Transverse colon (tissue), 4 donors: ENCODE results near the gene CCDC137. TPM values are rescaled to one million over a fixed set of nuclear protein-coding genes. Genes with fewer than 3 reads are reported as not detected.

Source experiments
- DNase-seq: peaks from one replicate; pipeline ENCODE4 v3.0.0-alpha.2; 2019
- H3K27ac ChIP-seq, 4 donors: fragments of 200-600 bp; sonication (generic); 2 replicates each; pipeline ENCODE4 v1.5.1; 2016 to 2018; ENCODE audit warnings: inconsistent platforms in 4 of 4
- H3K27me3 ChIP-seq: fragments of 200-600 bp; sonication (generic); 2 replicates; pipeline ENCODE4 v1.5.1; 2017; ENCODE audit warnings: inconsistent platforms
- H3K36me3 ChIP-seq, 4 donors: fragments of 200-600 bp; sonication (generic); 2 replicates each; pipeline ENCODE4 v1.5.1; 2017 to 2019; ENCODE audit warnings: inconsistent platforms in 4 of 4
- H3K4me1 ChIP-seq, 4 donors: fragments of 200-600 bp; sonication (generic); 2 replicates each; pipeline ENCODE4 v1.5.1; 2017 to 2020; ENCODE audit warnings: inconsistent platforms in 4 of 4
- H3K4me3 ChIP-seq, 4 donors: fragments of 200-600 bp; sonication (generic); 1 replicate in 1 of 4; 2 replicates in 3 of 4; pipeline versions ENCODE4 v1.5.1 to v1.6.1; 2017 to 2019; ENCODE audit warnings: inconsistent platforms in 4 of 4
- H3K9me3 ChIP-seq, 2 donors: fragments of 200-600 bp; sonication (generic); 2 replicates each; pipeline ENCODE4 v1.5.1; 2017 to 2019; ENCODE audit warnings: inconsistent platforms in 2 of 2
- CTCF ChIP-seq, 5 experiments: fragments of 200-600 bp in 3 of 5; fragments of 450-650 bp in 2 of 5; sonication (generic) in 3 of 5; IDR thresholded peaks; 1 replicate in 2 of 5; 2 replicates in 3 of 5; pipeline ENCODE4 v1.5.1; 2016 to 2017; ENCODE audit warnings: antibody characterized with exemption in 5 of 5, inconsistent platforms in 3 of 5, mild to moderate bottlenecking in 2 of 5, moderate library complexity in 1 of 5
- EP300 ChIP-seq: sonication (generic); formaldehyde crosslinking; IDR thresholded peaks from one replicate; pipeline ENCODE4 v1.6.1; 2017; ENCODE audit warnings: antibody characterized with exemption, low read depth
- POLR2A ChIP-seq: fragments of 450-650 bp; IDR thresholded peaks from one replicate; pipeline ENCODE4 v1.6.1; 2016; ENCODE audit warnings: antibody characterized with exemption, mild to moderate bottlenecking, moderate library complexity
- POLR2AphosphoS5 ChIP-seq, 3 donors: sonication (generic); formaldehyde crosslinking; IDR thresholded peaks; one replicate each; pipeline ENCODE4 v1.6.1; 2016; ENCODE audit warnings: antibody characterized with exemption in 3 of 3
- WGBS, 2 donors: methylation state at CpG; one replicate each; pipeline ENCODE4 v1.1.5; 2018; ENCODE audit warnings: low coverage in 1 of 2; 5-methylcytosine and 5-hydroxymethylcytosine counted together
- in situ Hi-C, 4 donors: fragments of 200-750 bp; cut with MboI; loops; one replicate each; pipeline versions ENCODE4 v1.15.0 to v1.15.1; 2017; ENCODE audit warnings: low sequenced_read_pairs in 3 of 4, low pct_ligation_motif_present in 1 of 4, low pct_unique_long_range_greater_than_20kb in 1 of 4
- intact Hi-C: fragments of 100-400 bp; cut with DNase I; formaldehyde crosslinking; loops from one replicate; pipeline ENCODE4 v1.15.1; 2023; ENCODE audit warnings: low total_unique reads
- total RNA-seq, 4 donors: library from RNA; depleted of rRNA; stranded (reverse); fragments of >200 nt; gene quantifications; one replicate each; pipeline ENCODE4 v1.1.0, GENCODE V29; 2016

CCDC137 gene
- total RNA-seq, 4 donors from 2014 or later: 7.6 to 21.3 (median 13.5) TPM

DNA sequence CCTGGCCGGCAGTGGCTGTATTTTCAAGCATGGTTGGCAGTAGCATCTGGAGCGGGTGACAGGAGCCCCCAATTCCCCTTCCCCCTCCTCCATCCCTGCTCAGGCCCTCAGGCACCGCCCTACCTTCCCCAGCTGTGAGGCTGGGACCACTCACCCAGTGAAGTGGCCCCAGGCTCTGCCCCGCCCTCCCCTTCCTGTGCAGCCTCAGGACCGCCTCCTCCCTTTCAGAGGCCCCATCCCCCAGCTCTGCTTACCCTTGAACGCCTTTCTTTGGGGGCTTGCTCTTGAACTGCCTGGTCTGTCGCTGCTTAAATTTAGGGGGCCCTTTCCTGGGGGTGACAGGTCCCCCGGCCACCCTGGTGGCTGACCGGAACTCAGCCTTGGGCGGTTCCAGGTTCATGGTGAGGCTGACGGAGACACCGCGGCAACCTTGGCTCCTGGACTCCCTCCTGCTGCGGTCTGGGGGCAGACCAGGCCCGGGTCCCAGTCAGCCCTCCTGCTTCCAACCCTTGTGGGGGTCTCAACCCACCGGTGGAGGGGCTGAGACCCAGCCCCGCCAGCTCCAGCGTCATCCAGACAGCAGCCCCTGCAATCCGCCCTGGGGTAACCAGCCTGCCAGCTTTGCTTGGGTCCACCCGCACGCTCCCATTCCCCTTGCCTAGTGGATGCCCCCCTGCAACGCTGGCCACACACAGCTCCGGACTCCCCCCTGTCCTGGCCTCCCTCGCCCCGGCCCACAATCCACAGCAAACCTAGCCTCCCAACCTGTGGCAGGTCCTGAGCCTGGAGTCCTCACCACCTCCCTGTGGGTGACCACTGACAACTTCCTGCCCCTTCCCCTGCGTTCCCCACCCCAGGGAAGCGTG lies 13.4 kb upstream of the CCDC137 start:
- TF ChIP-seq EP300: no peak
- no peak for TF ChIP-seq CTCF (IDR thresholded peaks at IDR 0.05)
- TF ChIP-seq POLR2AphosphoS5 (IDR thresholded peaks at IDR 0.05): no peak
- no peak for TF ChIP-seq POLR2A
- in situ Hi-C loops (no loop called here), intact Hi-C loops (no loop called here)
- H3K4me3 ChIP-seq: peak overlapping the region in 1 of 4 donors; percentile 29
- H3K9me3 ChIP-seq: peaks cover 0 to 4% of the 10 kb centered on the region in 2 donors
- no peaks in the 10 kb centered on the region for H3K36me3 ChIP-seq
- WGBS, 2 donors: 36 to 50% methylated on average over 3 to 27 of the region's 27 CpGs
- H3K27me3 ChIP-seq: peaks cover 42% of the 10 kb centered on the region
- no peaks in the 10 kb centered on the region for H3K4me1 ChIP-seq
- H3K27ac ChIP-seq: no peak overlapping the region
- no peak for DNase-seq

- TF ChIP-seq CTCF (IDR thresholded peaks at IDR 0.05) (no peak), POLR2A (no peak), EP300 (no peak), POLR2AphosphoS5 (IDR thresholded peaks at IDR 0.05) (no peak)
- intact Hi-C loops (no loop called here), in situ Hi-C loops (no loop called here)
- Histone ChIP-seq H3K4me1 (peaks cover 0 to 9% (median 0%) of the 10 kb centered on the region in 4 donors), H3K4me3 (no peak overlapping the region), H3K27me3 (peaks cover 18% of the 10 kb centered on the region), H3K27ac (no peak overlapping the region), H3K9me3 (no peaks in the 10 kb centered on the region), H3K36me3 (no peaks in the 10 kb centered on the region)
- 81% methylated on average over 18 of the region's 18 CpGs; no CpG with 5 or more reads in 1 of the 2 donors for WGBS, 2 donors
- DNase-seq: no peak
Measured at GRCh38 chr17:81655378-81656117, 11.0 kb upstream of the CCDC137 start.

- Histone ChIP-seq H3K4me3 (no peak within 1 kb of the TSS), H3K36me3 (no peaks in the 10 kb centered on the region), H3K9me3 (no peaks in the 10 kb centered on the region), H3K4me1 (peaks cover 0 to 9% (median 0%) of the 10 kb centered on the region in 4 donors), H3K27ac (no peak within 1 kb of the TSS), H3K27me3 (peaks cover 15% of the 10 kb centered on the region)
- DNase-seq: no peak
- intact Hi-C loops: no loop called here
- WGBS, 2 donors: 85% methylated on average over 15 of the region's 15 CpGs; no CpG with 5 or more reads in 1 of the 2 donors
- TF ChIP-seq CTCF (IDR thresholded peaks at IDR 0.05) (no peak), POLR2A (no peak), EP300 (no peak), POLR2AphosphoS5 (IDR thresholded peaks at IDR 0.05) (no peak)
- in situ Hi-C loops: no loop called here
Measured at GRCh38 chr17:81656118-81656743, 10.3 kb upstream of the CCDC137 start, which contains the start of gene PDE6G. TSS of gene PDE6G (minus strand) at chr17:81656542. CDS start at chr17:81653305, 3,237 bp downstream.

GRCh38 chr17:81656835-81657234 lies 9.7 kb upstream of the CCDC137 start:
- no peak for DNase-seq
- no peaks in the 10 kb centered on the region for H3K36me3 ChIP-seq
- H3K27ac ChIP-seq: no peak overlapping the region
- in situ Hi-C loops (no loop called here), intact Hi-C loops (no loop called here)
- peaks cover 0 to 9% (median 0%) of the 10 kb centered on the region in 4 donors for H3K4me1 ChIP-seq
- TF ChIP-seq POLR2AphosphoS5 (IDR thresholded peaks at IDR 0.05) (no peak), EP300 (no peak), POLR2A (no peak), CTCF (IDR thresholded peaks at IDR 0.05) (no peak)
- no peak overlapping the region for H3K4me3 ChIP-seq
- H3K9me3 ChIP-seq: no peaks in the 10 kb centered on the region
- H3K27me3 ChIP-seq: peaks cover 15% of the 10 kb centered on the region
- 61 to 73% methylated on average over 3 to 4 of the region's 4 CpGs for WGBS, 2 donors
